Raji (cell line): ENCODE results near the gene BAAT.

Source experiments
- POLR2A ChIP-seq: IDR thresholded peaks from 2 replicates; pipeline ENCODE4 v1.6.1; 2011; ENCODE audit warnings: low read depth, low read length, control low read depth; ENCODE audit not compliant: insufficient read depth

The BAAT gene

GRCh38 chr9:101408374-101409078, 23.7 kb upstream of the BAAT start:
- no peak for TF ChIP-seq POLR2A

- no peak for TF ChIP-seq POLR2A
Measured at GRCh38 chr9:101403516-101404285, 18.9 kb upstream of the BAAT start.

DNA sequence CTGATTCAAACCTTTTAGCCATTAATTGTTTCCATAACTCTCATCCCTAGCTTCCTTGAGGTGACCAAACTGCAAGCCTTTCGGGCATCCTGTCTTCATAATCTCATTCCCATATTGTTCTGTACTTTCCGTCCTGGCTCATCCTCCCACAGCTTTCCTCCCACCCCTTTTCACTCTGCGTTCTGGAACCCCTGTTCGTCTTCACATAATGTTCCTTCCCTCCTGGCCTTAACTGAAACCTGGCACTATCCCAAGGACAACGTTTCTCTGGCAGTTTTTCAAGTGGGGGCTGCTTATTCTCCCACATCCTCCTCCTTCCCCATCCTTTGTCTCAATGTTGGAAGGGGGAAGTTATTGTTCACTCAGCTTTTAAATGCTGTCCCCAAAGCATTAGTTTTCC, 15.3 kb upstream of the BAAT start:
- TF ChIP-seq POLR2A: no peak

GRCh38 chr9:101399643-101399970, 14.8 kb upstream of the BAAT start:
- no peak for TF ChIP-seq POLR2A

DNA sequence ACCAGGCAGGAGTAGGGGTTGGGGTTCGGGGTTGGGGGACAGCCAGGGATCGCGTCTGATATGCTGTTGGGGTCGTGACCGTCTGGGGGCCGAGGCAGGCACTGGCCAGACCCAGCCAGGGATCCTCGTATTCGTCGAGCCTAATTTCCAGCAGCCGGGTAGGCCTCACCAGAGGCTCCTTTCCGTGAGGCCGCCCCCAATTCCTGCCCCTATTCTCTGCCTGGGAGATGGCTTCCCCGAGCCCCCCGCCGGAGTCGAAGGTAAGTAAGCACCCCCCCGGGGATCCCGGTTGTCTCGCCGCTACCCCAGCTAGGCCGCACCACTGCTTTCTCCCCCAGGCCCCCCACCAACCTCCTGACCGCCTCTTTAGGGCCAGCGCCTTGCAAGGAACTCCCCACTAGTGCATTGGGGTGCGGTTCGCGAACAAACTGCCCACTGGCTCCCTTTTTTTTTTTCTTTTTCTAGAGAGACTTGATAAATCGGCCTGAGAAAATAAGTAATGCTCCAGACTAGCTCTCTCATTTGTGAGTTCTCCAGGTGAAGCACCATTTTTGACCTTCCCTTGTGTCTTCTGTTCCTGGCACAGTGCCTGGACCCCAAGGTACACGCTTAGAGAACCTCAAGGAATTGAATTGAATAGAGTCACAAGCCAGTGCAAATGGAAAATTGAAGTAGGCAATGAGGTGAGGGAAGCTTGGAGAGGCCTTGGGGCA, 14.3 kb upstream of the BAAT start:
- TF ChIP-seq POLR2A: no peak

DNA sequence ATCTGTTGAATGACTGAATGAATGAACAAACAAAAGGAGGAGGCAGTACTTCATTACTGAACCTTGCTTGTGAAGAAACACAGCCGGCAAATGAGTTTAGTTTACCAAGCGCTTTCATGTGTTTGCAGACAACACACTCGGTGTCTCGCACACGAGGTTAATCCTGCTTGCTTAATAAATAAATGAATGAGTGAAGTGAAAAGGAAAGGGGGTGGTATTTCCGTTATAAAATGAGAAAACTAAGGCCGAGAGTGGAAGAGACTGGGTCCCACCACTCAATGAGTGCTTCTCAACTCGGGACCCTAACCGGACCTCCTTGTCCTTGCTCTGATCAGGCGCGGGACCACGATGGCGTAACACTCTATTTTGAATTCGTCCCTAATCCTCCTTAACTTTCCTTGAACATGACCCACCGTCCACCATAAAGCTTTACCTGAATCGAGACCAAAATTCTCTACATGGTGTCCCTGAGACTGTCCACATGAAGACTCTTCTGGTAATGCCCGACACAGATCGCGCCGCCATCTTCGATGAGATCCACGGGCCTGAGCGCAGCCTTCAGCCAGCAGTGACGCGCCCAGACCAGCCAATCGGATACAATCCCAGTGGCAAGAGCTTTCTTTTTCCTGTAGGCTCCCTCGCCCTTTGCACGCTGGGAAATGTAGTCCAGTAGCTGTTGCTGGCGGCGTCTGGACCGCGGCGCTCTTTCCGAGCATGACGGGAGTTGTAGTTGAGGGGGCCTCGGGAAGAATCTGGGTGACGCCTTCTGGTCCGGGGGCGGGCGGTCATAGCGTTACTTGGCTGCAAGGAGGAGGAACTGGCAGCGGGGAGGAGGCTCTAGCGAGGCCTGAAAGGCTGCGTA, 13.5 kb upstream of the BAAT start, which contains the start of the genes MRPL50 and ZNF189:
MRPL50 (minus strand) TSS at position 551 of the 862 bp plus-strand sequence; CDS start at position 525, 26 bp downstream.
ZNF189 (plus strand) TSS at position 784 of the 862 bp plus-strand sequence. CDS start 306 bp downstream, outside the sequence.
- TF ChIP-seq POLR2A: peak; percentile 89

DNA sequence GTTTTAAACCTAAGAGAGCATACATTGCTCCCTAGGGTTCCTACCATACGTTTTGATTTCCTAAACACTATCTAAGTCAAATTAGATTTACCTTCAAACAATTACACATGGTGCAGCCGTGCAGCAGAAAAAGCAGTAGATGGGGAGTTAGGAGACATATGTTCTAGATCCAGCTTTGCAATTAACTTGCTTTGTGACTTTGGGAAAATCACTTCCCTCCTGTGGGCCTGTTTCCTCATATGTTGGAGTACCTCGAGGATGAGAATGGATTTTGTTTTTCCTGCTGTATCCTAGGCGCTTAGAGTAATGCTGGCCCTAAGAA, 12.9 kb upstream of the BAAT start:
- TF ChIP-seq POLR2A: no peak

GRCh38 chr9:101394687-101395086, 9.9 kb upstream of the BAAT start:
- no peak for TF ChIP-seq POLR2A

DNA sequence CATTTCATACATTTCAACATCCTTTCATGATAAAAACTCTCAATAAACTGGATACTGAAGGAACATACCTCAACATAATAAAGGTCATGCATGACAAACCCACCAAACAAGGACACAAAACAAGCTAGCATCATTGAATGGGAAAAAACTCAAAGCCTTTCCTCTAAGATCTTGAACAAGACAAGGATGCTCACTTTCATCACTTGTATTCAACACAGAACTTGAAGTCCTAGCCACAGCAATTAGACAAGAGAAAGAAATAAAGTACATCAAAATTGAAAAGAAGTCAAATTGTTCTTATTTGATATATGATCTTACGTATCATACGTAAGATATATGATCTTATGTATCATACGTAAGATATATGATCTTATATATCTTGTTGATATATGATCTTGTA, 8.3 kb upstream of the BAAT start:
- no peak for TF ChIP-seq POLR2A

- no peak for TF ChIP-seq POLR2A
Measured at GRCh38 chr9:101388507-101388993, 3.7 kb upstream of the BAAT start.

- no peak for TF ChIP-seq POLR2A
Measured at GRCh38 chr9:101387871-101388506, 3.2 kb upstream of the BAAT start.

- no peak for TF ChIP-seq POLR2A
Measured at GRCh38 chr9:101383361-101383760, 1.4 kb downstream of the BAAT start.

DNA sequence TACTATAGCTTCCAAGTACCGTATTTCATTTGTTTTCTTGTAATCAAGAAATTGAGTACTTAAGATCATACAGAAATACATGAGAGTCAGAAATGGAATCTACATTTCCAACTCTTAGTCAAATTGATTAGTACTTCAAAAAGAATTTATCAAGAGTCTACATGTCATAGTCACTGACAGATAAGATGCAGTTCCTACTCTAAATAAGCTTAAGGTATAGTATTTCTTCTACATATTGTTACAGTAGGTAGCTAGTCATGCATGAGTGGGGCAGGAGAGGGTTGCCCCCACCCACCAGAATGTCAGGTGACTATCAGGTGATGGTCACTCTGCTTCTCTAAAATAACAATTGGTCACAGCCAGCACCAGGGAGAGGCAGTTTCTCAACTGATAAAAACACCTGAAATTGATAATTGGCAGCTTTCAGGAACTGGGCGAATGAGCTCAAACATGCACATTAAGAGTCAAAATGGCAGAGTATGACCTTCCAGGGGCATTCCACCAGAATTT, 2.9 kb downstream of the BAAT start:
- no peak for TF ChIP-seq POLR2A

DNA sequence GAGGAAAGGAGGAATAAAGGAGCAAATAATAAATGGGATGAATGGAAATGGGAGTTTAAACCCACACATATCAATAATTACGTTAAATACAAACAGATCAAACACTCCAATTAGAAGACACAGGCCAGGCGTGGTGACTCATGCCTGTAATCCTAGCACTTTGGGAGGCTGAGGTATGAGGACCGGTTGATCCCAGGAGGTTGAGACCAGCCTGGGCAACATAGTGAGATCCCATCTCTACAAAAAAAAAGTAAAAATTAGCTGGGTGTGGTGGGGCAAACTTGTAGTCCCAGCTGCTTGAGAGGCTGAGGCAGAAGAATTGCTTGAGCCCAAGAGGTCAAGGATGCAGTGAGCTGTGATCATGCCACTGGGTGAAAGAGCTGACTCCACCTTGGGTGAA, 3.7 kb downstream of the BAAT start:
- TF ChIP-seq POLR2A: no peak
